NCI-H460 (cell line): ENCODE measurements around the gene GALNT13. TPM values are rescaled to one million over a fixed set of nuclear protein-coding genes. Genes with fewer than 3 reads are reported as not detected.
A peak's percentile ranks its signal among the peaks of the same experiment; 100 is the strongest.

ENCODE experiments used
- DNase-seq: peaks from one replicate; pipeline ENCODE4 v3.0.0-alpha.2; 2016; ENCODE audit warnings: low read depth; ENCODE audit errors: extremely low read depth
- total RNA-seq: library from RNA; depleted of rRNA; stranded (reverse); fragments of >200 nt; shearing (Covaris generic); gene quantifications from 2 replicates; pipeline ENCODE4 v1.2.3, GENCODE V29; 2014

GALNT13 gene
- total RNA-seq, 1 experiment from 2014 or later, result 30.7 TPM

- DNase-seq, result no peak
Measured at GRCh38 chr2:153940511-153940910, 68.8 kb downstream of the GALNT13 start.

- DNase-seq, result no peak
Measured at GRCh38 chr2:153944800-153945199, 73.1 kb downstream of the GALNT13 start.

DNA sequence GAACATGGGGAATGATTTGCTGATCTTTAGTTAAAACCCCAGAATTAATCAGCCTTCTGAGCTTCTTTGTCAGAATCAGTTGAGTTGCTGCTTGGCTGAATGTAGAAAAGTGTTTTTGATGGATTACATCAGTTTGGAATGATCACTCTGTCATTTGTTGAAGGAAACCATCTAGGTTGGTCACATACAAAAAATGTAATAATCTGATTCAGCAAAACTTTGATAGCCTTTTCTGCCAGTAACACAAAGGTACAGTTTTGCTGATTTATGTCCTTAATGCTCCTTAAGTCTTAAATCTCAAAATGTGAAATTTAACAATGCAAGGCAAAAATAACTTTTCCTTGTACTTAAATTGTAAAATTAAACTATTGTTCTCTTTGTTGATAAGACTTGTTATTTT lies 74.3 kb downstream of the GALNT13 start:
- DNase-seq, result no peak

DNA sequence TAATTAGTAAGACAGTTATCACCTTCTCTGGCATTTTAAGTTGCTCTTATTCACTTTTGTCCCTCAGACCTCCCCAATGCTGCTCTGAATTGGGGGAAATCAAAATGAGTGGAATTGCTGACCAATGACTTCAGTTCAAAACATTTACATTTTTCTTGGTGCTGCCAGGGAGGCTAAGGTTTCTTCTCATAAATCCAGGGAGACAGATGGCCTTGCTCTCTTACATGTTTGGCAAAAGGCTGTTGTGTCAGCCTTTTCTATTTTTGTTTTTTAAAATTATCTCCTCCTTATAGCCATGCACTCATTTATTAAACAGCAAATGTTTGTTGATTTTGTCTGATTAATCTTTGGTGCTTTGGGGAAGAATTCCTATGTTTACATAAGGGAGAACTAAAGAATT lies 82.0 kb downstream of the GALNT13 start:
- no peak for DNase-seq

GRCh38 chr2:153963256-153963655 lies 91.5 kb downstream of the GALNT13 start:
- DNase-seq, result peak; percentile 76

GRCh38 chr2:153967248-153967973 lies 95.7 kb downstream of the GALNT13 start:
- no peak for DNase-seq

- DNase-seq, result no peak
Measured at GRCh38 chr2:153971250-153971649, 99.5 kb downstream of the GALNT13 start.

DNA sequence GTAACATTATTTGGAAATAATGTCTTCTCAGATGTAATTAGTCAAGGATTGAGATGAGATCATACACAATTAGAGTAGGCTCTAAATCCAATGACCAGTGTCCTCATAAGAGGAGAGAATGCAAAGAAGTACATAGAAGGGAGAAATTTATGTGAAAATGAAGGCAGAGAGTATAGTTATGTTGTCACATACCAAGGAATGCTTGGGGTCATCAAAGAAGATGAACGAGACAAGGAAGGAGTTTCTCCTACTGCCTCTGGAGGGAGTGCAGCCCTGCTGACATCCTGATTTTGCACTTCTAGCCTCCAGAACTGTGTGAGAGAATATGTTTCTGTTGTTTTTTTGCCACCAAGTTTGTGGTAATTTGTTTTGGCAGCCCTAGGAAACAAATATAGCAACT lies 100.1 kb downstream of the GALNT13 start:
- DNase-seq, result no peak

DNA sequence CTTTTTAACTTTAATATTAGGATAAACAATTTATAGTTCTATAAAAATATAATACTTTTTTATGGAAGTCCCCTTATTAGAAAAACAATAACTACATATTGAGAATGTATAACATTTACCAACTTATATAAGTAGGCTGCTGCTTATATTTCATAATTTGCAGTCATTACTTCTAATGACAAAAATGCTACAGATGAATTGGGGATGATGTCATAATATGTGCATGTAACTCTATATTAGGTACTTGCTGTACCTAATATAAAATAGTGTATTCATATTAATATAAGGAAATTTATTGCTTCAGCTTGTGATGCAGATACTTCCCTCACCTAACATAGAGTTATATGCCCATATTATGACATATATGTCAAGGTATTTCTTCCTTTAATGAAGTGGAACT lies 100.7 kb downstream of the GALNT13 start:
- DNase-seq, result no peak

- peak; percentile 84 for DNase-seq
Measured at GRCh38 chr2:153986488-153987229, 114.9 kb downstream of the GALNT13 start.

GRCh38 chr2:153990771-153991170 lies 119.0 kb downstream of the GALNT13 start:
- DNase-seq, result no peak

DNA sequence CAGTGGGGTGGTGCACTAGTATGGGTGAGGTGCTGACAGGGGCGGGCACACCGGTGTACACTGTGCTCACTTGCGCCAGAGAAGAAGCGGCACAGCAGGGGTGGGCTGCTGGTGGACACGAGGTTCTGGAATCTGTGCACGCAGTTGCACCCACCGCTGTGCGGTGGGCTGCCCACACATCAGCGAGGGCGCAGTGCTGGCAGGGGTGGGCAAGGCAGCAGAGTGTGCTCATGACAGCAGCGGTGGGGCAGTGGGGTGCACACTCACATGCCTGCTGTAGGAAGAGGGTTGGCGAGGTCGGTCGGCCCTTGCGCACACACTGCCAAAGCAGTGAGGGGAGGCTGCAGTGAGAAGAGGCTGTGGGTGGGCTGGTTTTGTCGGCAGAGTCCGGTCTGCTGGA lies 141.8 kb downstream of the GALNT13 start:
- DNase-seq, result no peak

GRCh38 chr2:154015233-154015632 lies 143.5 kb downstream of the GALNT13 start:
- DNase-seq, result no peak

DNA sequence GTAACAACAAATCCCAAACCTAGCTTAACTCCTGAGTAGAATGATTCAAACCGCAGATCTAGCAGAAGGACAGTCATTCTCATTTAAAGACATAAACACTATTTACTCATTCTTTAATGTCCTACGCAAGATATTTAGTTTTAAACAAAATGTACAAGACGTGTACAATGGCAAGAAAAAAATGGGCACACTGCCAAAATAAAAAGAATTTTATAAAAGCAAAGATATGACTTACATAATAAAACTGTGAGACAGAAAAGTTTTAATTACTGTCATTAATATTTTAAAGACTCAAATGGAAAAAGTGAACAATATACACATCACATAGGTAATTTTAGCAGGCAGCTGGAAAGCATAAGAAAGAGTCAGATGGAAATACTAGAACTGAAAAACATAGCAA lies 157.8 kb downstream of the GALNT13 start:
- no peak for DNase-seq

- no peak for DNase-seq
Measured at GRCh38 chr2:154032220-154032619, 160.5 kb downstream of the GALNT13 start.

DNA sequence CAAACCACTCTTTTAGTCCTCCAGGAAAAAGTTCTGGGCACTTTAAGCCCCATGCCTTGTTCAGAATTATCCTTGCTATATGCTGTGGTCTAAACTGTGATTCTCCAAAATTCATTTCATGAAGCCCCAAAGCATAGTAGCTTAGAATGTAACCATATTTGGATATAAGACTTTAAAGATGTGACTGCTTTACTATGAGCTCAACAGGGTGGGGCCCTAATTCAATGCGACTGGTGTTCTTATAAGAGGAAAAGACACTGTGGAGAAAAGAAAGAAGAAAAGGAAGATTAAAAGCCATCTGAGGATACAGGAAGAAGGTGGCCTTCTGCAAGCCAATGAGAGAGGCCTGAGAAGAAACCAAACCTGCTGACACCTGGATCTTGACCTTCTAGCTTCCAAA lies 174.8 kb downstream of the GALNT13 start:
- no peak for DNase-seq

GRCh38 chr2:154048905-154049304 lies 177.2 kb downstream of the GALNT13 start:
- DNase-seq, result no peak

GRCh38 chr2:154049561-154049960 lies 177.8 kb downstream of the GALNT13 start:
- DNase-seq, result no peak

DNA sequence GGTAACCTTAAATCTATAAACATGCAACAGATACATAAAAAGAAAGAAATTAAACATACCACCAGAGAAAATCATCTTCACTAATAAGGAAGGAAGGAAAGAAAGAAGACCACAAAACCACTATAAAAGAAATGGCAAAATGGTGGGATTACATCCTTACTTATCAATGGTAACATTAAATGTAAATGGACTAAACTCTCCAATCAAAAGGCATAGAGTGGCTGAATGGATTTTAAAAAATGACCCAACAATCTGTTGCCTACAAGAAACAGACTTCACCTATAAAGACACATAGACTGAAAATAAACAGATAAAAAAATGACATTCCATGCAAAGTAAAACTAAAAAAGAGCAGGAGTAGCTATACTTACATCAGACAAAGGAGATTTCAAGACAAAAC lies 195.4 kb downstream of the GALNT13 start:
- no peak for DNase-seq

GRCh38 chr2:154078926-154079325 lies 207.2 kb downstream of the GALNT13 start:
- no peak for DNase-seq

DNA sequence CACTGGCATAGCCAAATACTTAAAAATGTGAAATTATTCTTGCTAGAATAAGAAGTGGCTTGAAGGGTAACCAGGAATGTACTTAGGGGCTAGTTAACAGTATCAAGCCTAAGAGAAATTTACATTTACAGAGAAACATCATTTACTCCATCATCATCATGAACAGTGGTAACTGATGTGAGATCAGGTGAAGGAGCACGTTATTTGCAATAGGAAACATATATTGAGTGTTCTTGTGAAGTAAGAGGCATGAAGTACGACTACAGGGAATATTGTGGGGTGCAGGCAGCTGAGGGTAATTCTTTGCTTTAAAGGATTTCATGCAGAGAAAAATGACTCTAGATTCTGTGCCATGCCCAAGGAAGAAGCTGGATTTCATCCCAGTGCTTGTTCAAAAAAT lies 220.8 kb downstream of the GALNT13 start:
- DNase-seq, result no peak

- no peak for DNase-seq
Measured at GRCh38 chr2:154093856-154094255, 222.1 kb downstream of the GALNT13 start.
